Activated CD8-positive, alpha-beta T cell treated with anti-CD3 and anti-CD28 coated beads, Interleukin-2, amount 10 ng/mL, durations not matched to agents 7 days and 5 days (primary cell): ENCODE data around the gene LIME1. TPM values are rescaled to one million over a fixed set of nuclear protein-coding genes. Genes with fewer than 3 reads are reported as not detected.
"Not testable (repeated sequence)": the region's sequence is repeated elsewhere in the genome, so short reads cannot be mapped to it uniquely, and the experiment has no call there.

Experiments used
- ATAC-seq: fragments of 150-1000 bp; cut with Tn5 transposase; one replicate; pipeline ENCODE4 v1.10.0; 2021; ENCODE audit warnings: moderate library complexity
- CTCF ChIA-PET: fragments of 350-600 bp; sonication (Branson Sonifier 250); formaldehyde crosslinking; loops from one replicate; lab custom pipeline; 2021; ENCODE audit warnings: antibody characterized with exemption; lab: Charles Lee
- POLR2A ChIA-PET: fragments of 350-600 bp; sonication (Branson Sonifier 250); formaldehyde crosslinking; loops from one replicate; lab custom pipeline; 2021; ENCODE audit warnings: antibody characterized with exemption; lab: Charles Lee
- DNase-seq: peaks from one replicate; pipeline ENCODE4 v3.0.0-alpha.2; 2020
- H3K27ac Mint-ChIP-seq: one replicate; pipeline ENCODE4 v1.8.0; 2021; ENCODE audit warnings: mild to moderate bottlenecking, mixed read lengths
- H3K27me3 Mint-ChIP-seq: one replicate; pipeline ENCODE4 v1.8.0; 2021; ENCODE audit warnings: low read depth, mixed read lengths
- H3K36me3 Mint-ChIP-seq: one replicate; pipeline ENCODE4 v1.8.0; 2021; ENCODE audit warnings: low read depth, mixed read lengths
- H3K4me1 Mint-ChIP-seq: one replicate; pipeline ENCODE4 v1.8.0; 2021; ENCODE audit warnings: low read depth, mixed read lengths
- H3K4me3 Mint-ChIP-seq: one replicate; pipeline ENCODE4 v1.8.0; 2021; ENCODE audit warnings: mild to moderate bottlenecking, mixed read lengths
- H3K9me3 Mint-ChIP-seq: one replicate; pipeline ENCODE4 v1.8.0; 2022; ENCODE audit warnings: mixed read lengths; ENCODE audit not compliant: insufficient read depth
- total RNA-seq, 2 experiments: library from RNA; stranded (reverse); gene quantifications; one replicate each; pipeline ENCODE4 v1.2.3, GENCODE V29; 2021

The LIME1 gene
- total RNA-seq, 2 experiments from 2014 or later = 163 to 165 TPM

GRCh38 chr20:63718996-63719395, 17.5 kb upstream of the LIME1 start:
- peaks cover 22% of the 10 kb centered on the region for H3K4me1 Mint-ChIP-seq
- ChIA-PET CTCF (interaction anchor here (0.9 to 1.2 kb wide), 2 partner anchors 11 to 17 kb away, joined by 3 to 10 read pairs; partner anchors contain the start of genes ARFRP1, LIME1 and ZGPAT), POLR2A (no interaction called here)
- no peak for ATAC-seq
- no peak for DNase-seq
- peaks cover 78% of the 10 kb centered on the region for H3K36me3 Mint-ChIP-seq
- H3K27ac Mint-ChIP-seq = no peak overlapping the region
- no peaks in the 10 kb centered on the region for H3K27me3 Mint-ChIP-seq
- no peak overlapping the region for H3K4me3 Mint-ChIP-seq
- peaks cover 12% of the 10 kb centered on the region for H3K9me3 Mint-ChIP-seq

- H3K27ac Mint-ChIP-seq, ATAC-seq, DNase-seq, H3K27me3 Mint-ChIP-seq, CTCF ChIA-PET, H3K4me3 Mint-ChIP-seq: not testable (repeated sequence)
- peaks cover 67% of the 10 kb centered on the region for H3K36me3 Mint-ChIP-seq
- POLR2A ChIA-PET = interaction anchor here (1.5 to 2.2 kb wide), 2 partner anchors 14 to 15 kb away, joined by 4 to 12 read pairs; partner anchors contain the start of genes ARFRP1, LIME1 and ZGPAT
- peaks cover 10% of the 10 kb centered on the region for H3K9me3 Mint-ChIP-seq
- peaks cover 32% of the 10 kb centered on the region for H3K4me1 Mint-ChIP-seq
Observed at GRCh38 chr20:63722967-63723622, 13.4 kb upstream of the LIME1 start.

GRCh38 chr20:63730189-63730733, 6.2 kb upstream of the LIME1 start:
- CTCF ChIA-PET = interaction anchor here (1.1 kb wide), 1 partner anchor 23 kb away, joined by 3 read pairs; the partner anchor contains the start of genes ARFRP1 and ZGPAT
- DNase-seq = peak; percentile 20

GRCh38 chr20:63731410-63731809, 5.1 kb upstream of the LIME1 start:
- ChIA-PET POLR2A (interaction anchor here (1.0 to 1.1 kb wide), 2 partner anchors 24 to 131 kb away, joined by 4 read pairs; partner anchors contain the start of genes ARFRP1 and ZGPAT), CTCF (interaction anchor here (1.1 kb wide), 1 partner anchor 24 kb away, joined by 3 read pairs; the partner anchor contains the start of genes ARFRP1 and ZGPAT)
- Mint-ChIP-seq H3K36me3 (peaks cover 50% of the 10 kb centered on the region), H3K9me3 (peaks cover 3% of the 10 kb centered on the region), H3K27me3 (no peaks in the 10 kb centered on the region), H3K4me1 (peaks cover 44% of the 10 kb centered on the region), H3K27ac (no peak overlapping the region), H3K4me3 (no peak overlapping the region)
- no peak for ATAC-seq
- DNase-seq = no peak

More at GRCh38 chr20:63730189-63730733, 6.2 kb upstream of the LIME1 start:
- not testable (repeated sequence) for H3K4me3 Mint-ChIP-seq, H3K9me3 Mint-ChIP-seq, ATAC-seq, H3K27ac Mint-ChIP-seq, H3K27me3 Mint-ChIP-seq
- Mint-ChIP-seq H3K4me1 (peaks cover 32% of the 10 kb centered on the region), H3K36me3 (peaks cover 47% of the 10 kb centered on the region)
- POLR2A ChIA-PET = interaction anchor here (1.0 to 1.1 kb wide), 2 partner anchors 23 to 132 kb away, joined by 4 read pairs; partner anchors contain the start of genes ARFRP1 and ZGPAT

- H3K27ac Mint-ChIP-seq = no peak overlapping the region
- peaks cover 3% of the 10 kb centered on the region for H3K9me3 Mint-ChIP-seq
- no peak for ATAC-seq
- ChIA-PET POLR2A (interaction anchor here (1.2 kb wide), 1 partner anchor 25 kb away, joined by 3 read pairs; the partner anchor contains the start of genes ARFRP1 and ZGPAT), CTCF (no interaction called here)
- H3K4me1 Mint-ChIP-seq = peaks cover 42% of the 10 kb centered on the region
- peak; percentile 20 for DNase-seq
- H3K4me3 Mint-ChIP-seq = no peak overlapping the region
- peaks cover 51% of the 10 kb centered on the region for H3K36me3 Mint-ChIP-seq
- no peaks in the 10 kb centered on the region for H3K27me3 Mint-ChIP-seq
Observed at GRCh38 chr20:63732118-63733095, 4.1 kb upstream of the LIME1 start.

GRCh38 chr20:63733117-63733516, 3.3 kb upstream of the LIME1 start:
- no peaks in the 10 kb centered on the region for H3K9me3 Mint-ChIP-seq
- no peak overlapping the region for H3K27ac Mint-ChIP-seq
- no peak overlapping the region for H3K4me3 Mint-ChIP-seq
- no peaks in the 10 kb centered on the region for H3K27me3 Mint-ChIP-seq
- H3K4me1 Mint-ChIP-seq = peaks cover 36% of the 10 kb centered on the region
- DNase-seq (no peak), ATAC-seq (no peak)
- ChIA-PET CTCF (interaction anchor here (0.7 kb wide), 1 partner anchor 27 kb away, joined by 3 read pairs; no protein-coding TSS in a partner anchor), POLR2A (interaction anchor here (1.2 kb wide), 1 partner anchor 26 kb away, joined by 3 read pairs; the partner anchor contains the start of genes ARFRP1 and ZGPAT)
- peaks cover 48% of the 10 kb centered on the region for H3K36me3 Mint-ChIP-seq

GRCh38 chr20:63733579-63734081, 2.8 kb upstream of the LIME1 start:
- Mint-ChIP-seq H3K36me3 (peaks cover 42% of the 10 kb centered on the region), H3K27me3 (no peaks in the 10 kb centered on the region), H3K9me3 (no peaks in the 10 kb centered on the region), H3K27ac (peak overlapping the region; percentile 32), H3K4me1 (peaks cover 31% of the 10 kb centered on the region), H3K4me3 (no peak overlapping the region)
- CTCF ChIA-PET = interaction anchor here (0.7 kb wide), 1 partner anchor 27 kb away, joined by 3 read pairs; no protein-coding TSS in a partner anchor
- no peak for ATAC-seq
- DNase-seq = no peak
- POLR2A ChIA-PET = interaction anchor here (1.2 kb wide), 1 partner anchor 26 kb away, joined by 3 read pairs; the partner anchor contains the start of genes ARFRP1 and ZGPAT

GRCh38 chr20:63734111-63734945, 2.1 kb upstream of the LIME1 start:
- no peaks in the 10 kb centered on the region for H3K27me3 Mint-ChIP-seq
- no peak overlapping the region for H3K4me3 Mint-ChIP-seq
- H3K36me3 Mint-ChIP-seq = peaks cover 37% of the 10 kb centered on the region
- ChIA-PET CTCF (interaction anchor here (0.6 to 5.3 kb wide), 3 partner anchors 27 to 42 kb away, joined by 3 to 70 read pairs (median 3); partner anchors contain the start of genes ARFRP1 and ZGPAT), POLR2A (interaction anchor here (2.5 kb wide), 1 partner anchor 130 kb away, joined by 14 read pairs; the partner anchor contains the start of gene TPD52L2)
- no peaks in the 10 kb centered on the region for H3K9me3 Mint-ChIP-seq
- H3K4me1 Mint-ChIP-seq = peaks cover 29% of the 10 kb centered on the region
- DNase-seq (peak; percentile 21), ATAC-seq (no peak)
- H3K27ac Mint-ChIP-seq = no peak overlapping the region

- Mint-ChIP-seq H3K27me3 (no peaks in the 10 kb centered on the region), H3K36me3 (peaks cover 33% of the 10 kb centered on the region), H3K9me3 (no peaks in the 10 kb centered on the region), H3K4me1 (peaks cover 29% of the 10 kb centered on the region), H3K27ac (peak overlapping the region; percentile 92), H3K4me3 (peak overlapping the region; percentile 87)
- CTCF ChIA-PET = interaction anchor here (0.6 to 5.3 kb wide), 6 partner anchors 16 to 198 kb away, joined by 3 to 70 read pairs (median 5); partner anchors contain the start of genes ARFRP1, PTK6, TPD52L2 and ZGPAT
- peak; percentile 20 for DNase-seq
- ATAC-seq = no peak
- POLR2A ChIA-PET = interaction anchor here (0.6 to 2.5 kb wide), 4 partner anchors 27 to 129 kb away, joined by 3 to 19 read pairs (median 9); partner anchors contain the start of genes ARFRP1, TPD52L2 and ZGPAT
Observed at GRCh38 chr20:63734946-63735858, 1.3 kb upstream of the LIME1 start.
